Measurements from ENCODE around the gene ALKBH6.
A peak's percentile ranks its signal among the peaks of the same experiment; 100 is the strongest.

ALKBH6 gene

DNA sequence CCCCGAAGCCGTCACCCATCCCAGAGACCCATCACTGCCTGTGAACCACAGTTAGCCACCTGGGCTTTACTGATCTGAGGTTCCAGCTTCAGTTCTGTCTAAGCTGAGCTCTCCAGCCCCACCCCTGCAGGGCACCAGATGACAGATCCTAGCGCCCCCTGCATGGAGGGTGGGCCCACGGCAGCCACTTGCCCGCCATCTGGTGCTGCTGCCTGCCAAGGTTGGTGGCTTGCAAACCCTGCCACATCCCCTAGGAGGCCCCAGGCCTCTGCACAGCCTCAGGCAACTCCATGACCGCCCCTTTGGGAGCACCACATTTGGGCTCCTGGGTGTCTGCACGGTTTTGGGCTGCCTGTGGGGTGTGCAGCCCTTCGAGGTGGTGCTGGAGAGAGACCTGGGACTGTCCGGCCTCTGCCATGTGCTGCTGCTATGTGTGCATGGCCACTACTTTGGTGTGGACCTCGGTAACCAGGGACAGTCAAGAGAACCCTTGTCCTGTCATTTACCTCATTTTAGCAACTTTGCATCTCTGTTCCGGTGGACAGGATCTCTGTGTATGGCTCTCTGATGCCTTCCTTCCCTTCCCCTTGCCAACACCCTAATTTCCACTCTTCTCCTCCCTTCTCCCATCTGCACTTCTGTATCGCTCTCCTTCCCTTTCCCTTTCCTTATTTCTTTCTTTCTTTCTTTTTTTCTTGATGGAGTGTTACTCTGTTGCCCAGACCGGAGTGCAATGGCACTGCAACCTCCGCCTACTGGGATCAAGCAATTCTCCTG lies 36.4 kb downstream of the ALKBH6 start:
- peak; percentile 81 for DNase-seq

DNA sequence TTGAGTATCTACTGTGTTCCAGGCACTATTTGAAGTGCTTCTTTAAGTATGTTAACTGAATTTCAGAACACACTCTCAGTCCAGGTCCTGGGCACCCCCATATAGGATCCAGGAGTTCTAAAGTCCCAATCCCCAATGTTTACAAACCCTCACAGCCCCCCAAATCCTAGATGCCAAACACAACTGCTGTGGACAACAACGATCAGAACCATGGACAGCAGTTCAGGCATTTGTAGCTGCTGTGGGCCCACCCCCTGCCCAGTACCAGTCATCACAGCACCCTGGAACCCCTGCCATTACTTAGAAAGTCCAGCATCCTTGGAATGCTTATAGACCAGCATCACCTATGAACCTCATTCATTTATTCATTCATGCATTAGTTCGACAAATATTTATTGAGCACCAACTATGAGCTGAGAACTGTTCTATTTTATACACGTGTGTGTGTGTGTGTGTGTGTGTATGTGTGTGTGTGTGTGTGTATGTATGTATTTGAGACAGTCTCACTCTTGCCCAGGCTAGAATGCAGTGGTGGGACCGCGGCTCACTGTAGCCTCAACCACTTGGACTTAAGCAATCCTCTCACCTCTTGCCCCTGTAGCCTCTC lies 38.3 kb downstream of the ALKBH6 start:
- in situ Hi-C loops (cut with MboI; ENCODE audit: low pct_unique_long_range_greater_than_20kb, low sequenced_read_pairs): no loop called here
- peak; percentile 44 for DNase-seq

More for the DNA sequence above, 36.4 kb downstream of the ALKBH6 start:
- in situ Hi-C loops (cut with MboI; ENCODE audit: low pct_unique_long_range_greater_than_20kb, low sequenced_read_pairs): no loop called here

DNA sequence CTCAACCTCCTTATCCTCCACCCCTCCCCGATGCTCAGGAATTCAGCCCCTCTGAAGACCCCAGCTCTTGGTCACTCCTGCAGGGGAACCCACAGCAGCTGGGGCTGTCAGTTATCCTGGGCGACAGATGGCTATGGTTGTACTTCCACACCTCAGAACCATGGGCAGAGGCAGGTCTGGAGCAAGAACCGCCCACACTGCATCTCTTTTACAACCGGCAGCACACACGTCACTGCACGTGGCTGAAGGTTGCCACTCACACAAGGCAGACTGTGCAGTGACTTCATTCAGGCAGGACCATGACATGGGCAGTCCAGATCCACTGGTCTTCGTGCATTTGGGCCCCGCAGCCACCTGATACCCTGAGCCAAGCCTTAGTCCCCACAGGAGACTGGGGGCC lies 40.5 kb downstream of the ALKBH6 start:
- no peak for DNase-seq

DNA sequence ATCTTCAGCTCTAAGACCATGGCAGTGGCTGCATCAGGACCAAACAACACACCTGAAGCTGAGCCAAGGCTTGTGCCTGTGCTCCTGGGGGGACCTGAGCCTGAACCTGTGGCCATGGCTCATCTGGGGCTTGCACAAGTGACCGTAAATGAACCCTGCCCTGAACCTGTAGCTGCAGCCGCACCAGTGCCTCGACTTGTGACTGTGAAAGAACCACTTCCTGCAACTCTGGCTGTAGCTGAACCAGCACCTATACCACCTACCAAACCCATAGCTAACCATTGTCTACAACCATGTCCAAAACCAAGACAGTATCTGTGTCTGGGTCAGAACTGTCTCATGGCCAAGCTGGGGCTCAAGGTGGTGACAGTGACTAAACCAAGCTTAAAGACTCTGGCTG lies 47.2 kb downstream of the ALKBH6 start:
- no peak for DNase-seq
- in situ Hi-C loops (cut with MboI; ENCODE audit: low pct_unique_long_range_greater_than_20kb, low sequenced_read_pairs): no loop called here

More for the DNA sequence above, 40.5 kb downstream of the ALKBH6 start:
- in situ Hi-C loops (cut with MboI; ENCODE audit: low pct_unique_long_range_greater_than_20kb, low sequenced_read_pairs): no loop called here

DNA sequence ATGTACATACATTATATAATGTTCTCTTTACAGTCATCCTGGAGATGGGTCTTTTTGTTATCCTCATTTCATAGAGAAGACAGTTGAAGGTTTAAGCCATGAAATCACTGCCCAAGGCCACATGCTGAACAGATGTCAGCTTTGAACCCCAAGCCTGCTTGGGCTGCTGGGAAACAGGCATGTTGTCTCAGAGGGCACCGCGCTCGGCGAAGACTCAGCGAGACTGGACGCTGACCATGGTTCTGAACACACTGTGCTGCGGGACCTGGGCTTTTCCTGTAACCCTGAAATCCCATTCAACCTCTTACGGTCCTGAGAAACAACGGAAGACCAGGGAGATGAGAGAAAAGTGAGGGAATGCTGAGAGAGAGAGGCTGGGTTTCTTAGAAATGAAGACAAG lies 50.5 kb downstream of the ALKBH6 start:
- in situ Hi-C loops (cut with MboI; ENCODE audit: low pct_unique_long_range_greater_than_20kb, low sequenced_read_pairs): no loop called here
- peak; percentile 74 for DNase-seq

DNA sequence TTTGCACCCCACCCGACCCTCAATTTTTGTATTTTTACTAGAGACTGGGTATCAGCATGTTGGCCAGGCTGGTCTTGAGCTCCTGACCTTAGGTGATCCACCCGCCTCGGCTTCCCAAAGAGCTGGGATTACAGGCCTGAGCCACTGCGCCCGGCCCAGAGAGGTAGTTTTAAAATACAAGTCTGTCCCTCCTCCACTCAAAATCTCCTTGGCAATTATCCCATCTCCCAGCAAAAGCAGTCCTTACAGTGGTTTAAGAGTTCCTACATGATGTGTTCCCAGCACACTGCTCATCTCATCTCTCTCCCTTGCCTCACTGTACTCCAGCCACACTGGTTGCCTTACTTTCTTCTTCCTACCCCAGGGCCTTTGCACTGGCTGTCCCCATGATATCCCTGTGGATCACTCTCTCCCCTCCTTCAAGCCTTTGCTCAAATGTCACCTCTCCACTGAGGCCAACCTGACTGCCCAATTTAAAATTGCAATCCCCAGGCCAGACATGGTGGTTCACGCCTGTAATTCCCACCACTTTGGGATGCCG lies 53.5 kb downstream of the ALKBH6 start:
- DNase-seq: no peak
- in situ Hi-C loops (cut with MboI; ENCODE audit: low pct_unique_long_range_greater_than_20kb, low sequenced_read_pairs): no loop called here

DNA sequence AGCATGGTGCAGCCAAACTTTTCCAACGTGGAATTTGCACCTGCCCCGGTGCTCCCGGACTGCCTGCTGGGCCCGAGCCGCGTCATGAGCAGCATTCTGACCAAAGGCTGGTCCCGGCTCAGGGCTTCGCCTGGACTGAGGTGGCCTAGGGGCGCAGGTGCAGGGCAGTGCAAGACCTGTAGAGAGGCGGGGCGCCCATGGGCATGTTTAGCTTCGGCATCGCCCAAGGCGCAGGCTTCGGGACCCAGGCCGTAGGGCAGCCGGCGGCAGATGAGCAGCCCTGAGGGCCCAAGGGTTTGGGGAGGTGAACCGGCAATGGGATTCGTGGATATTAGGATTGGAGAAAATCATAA lies 54.1 kb downstream of the ALKBH6 start:
- in situ Hi-C loops (cut with MboI; ENCODE audit: low pct_unique_long_range_greater_than_20kb, low sequenced_read_pairs): no loop called here
- no peak for DNase-seq
